Suprapubic skin (tissue), 3 donors: Measurements from ENCODE around the gene REEP6.

Experiments used
- POLR2A ChIP-seq, 2 donors: fragments of 450-650 bp; IDR thresholded peaks; one replicate each; pipeline ENCODE4 v1.6.1; 2017; ENCODE audit warnings: antibody characterized with exemption in 2 of 2, mild to moderate bottlenecking in 2 of 2, moderate library complexity in 2 of 2
- TF ChIP-seq, protein P1 (sequence below), 2 donors: fragments of 200-600 bp in 1 of 2; fragments of 450-650 bp in 1 of 2; sonication (generic) in 1 of 2; IDR thresholded peaks; one replicate each; pipeline ENCODE4 v1.5.1; 2016 to 2019; ENCODE audit warnings: antibody characterized with exemption in 2 of 2, mild to moderate bottlenecking in 1 of 2, moderate library complexity in 1 of 2

DNA sequence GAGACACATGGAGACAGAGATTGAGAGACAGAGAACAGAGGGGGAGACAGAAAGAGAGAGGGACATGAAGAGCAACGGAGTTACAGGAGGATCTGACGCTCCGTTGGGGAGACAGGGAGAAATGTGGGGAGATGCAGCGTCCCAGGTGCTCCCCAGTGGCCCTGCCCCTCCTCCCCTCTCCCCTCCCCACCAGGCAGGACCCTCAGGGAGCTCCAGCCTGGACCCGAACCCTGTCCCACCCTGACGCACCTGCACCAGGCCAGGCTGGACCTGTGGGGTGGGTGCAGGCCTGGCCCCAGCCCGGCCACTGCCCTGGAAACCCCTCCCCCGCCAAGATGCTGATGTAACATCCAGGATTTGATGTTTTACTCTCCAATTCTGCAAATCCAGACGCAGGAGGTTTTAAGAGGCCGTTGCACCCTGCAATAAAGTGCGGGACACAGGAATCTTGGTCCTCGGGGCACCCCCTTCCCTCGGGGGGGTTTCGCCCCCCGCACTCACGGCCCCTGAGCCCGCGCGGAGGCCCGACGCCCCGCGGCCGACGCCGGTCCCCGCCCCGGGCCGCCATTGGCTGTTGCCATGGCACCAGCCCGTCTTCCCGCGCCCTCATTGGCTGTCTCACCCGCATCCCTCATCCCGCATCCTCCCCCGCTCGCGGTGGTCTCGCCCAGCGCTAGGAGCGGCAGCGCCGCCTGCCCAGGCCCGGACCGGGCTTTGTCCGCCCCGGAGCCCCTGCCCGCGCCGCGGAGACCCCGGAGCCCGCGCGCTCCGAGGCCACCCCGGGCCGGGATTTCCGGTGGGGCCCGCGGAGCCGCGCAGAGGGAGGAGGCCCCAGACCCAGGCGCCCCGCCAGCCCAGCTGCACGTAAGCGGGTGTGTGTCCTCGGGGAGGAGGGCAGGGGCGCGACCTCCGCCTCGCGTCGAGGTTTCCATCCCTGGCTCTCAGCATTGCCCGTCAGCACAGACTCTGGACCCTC lies 41.2 kb upstream of the REEP6 start, which contains the start of gene APC2:
- TF ChIP-seq, protein P1, sequence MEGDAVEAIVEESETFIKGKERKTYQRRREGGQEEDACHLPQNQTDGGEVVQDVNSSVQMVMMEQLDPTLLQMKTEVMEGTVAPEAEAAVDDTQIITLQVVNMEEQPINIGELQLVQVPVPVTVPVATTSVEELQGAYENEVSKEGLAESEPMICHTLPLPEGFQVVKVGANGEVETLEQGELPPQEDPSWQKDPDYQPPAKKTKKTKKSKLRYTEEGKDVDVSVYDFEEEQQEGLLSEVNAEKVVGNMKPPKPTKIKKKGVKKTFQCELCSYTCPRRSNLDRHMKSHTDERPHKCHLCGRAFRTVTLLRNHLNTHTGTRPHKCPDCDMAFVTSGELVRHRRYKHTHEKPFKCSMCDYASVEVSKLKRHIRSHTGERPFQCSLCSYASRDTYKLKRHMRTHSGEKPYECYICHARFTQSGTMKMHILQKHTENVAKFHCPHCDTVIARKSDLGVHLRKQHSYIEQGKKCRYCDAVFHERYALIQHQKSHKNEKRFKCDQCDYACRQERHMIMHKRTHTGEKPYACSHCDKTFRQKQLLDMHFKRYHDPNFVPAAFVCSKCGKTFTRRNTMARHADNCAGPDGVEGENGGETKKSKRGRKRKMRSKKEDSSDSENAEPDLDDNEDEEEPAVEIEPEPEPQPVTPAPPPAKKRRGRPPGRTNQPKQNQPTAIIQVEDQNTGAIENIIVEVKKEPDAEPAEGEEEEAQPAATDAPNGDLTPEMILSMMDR (IDR thresholded peaks at IDR 0.05): no peak
- no peak for TF ChIP-seq POLR2A (IDR thresholded peaks at IDR 0.05)
